A549 treated with GW870086 at 1 μM for 4 hours (cell line): Measurements from ENCODE around the gene SMAD9. TPM values are rescaled to one million over a fixed set of nuclear protein-coding genes. Genes with fewer than 3 reads are reported as not detected.

Experiments used
- total RNA-seq: library from RNA; stranded (reverse); fragments of 200-300 nt; extraction: Qiagen RNA extraction; gene quantifications from 5 replicates; pipeline ENCODE4 v1.2.3, GENCODE V29; 2022; ENCODE audit warnings: low read depth

SMAD9 gene
- total RNA-seq: 0.05 to 0.10 TPM (median 0.06 TPM) in 5 replicates

GRCh38 chr13:36919833-36920615, at the start of gene SMAD9:
TSS of gene SMAD9 (minus strand) at chr13:36920238. CDS start at chr13:36879689, 40,549 bp downstream.

GRCh38 chr13:36818804-36819738, 101.0 kb downstream of the SMAD9 start, which contains the start of gene RFXAP:
TSS of gene RFXAP (plus strand) at chr13:36819222. CDS start at chr13:36819358, 136 bp downstream.

Other genes with a start within 250 kb of the SMAD9 start
- not detected in 5 replicates for gene SERTM1, start 246.2 kb downstream of the SMAD9 start, total RNA-seq
- 0.83 to 1.0 TPM (median 0.91 TPM) in 5 replicates for gene RFXAP, start 101.0 kb downstream of the SMAD9 start, total RNA-seq
- gene ALG5, start 79.1 kb upstream of the SMAD9 start, total RNA-seq: 37.9 to 45.7 TPM (median 38.8 TPM) in 5 replicates
- gene EXOSC8, start 80.5 kb upstream of the SMAD9 start, total RNA-seq: 30.2 to 59.7 TPM (median 32.0 TPM) in 5 replicates
- 21.2 to 25.1 TPM (median 23.6 TPM) in 5 replicates for gene SUPT20H, start 139.4 kb upstream of the SMAD9 start, total RNA-seq
- not detected in 5 replicates for gene CSNK1A1L, start 185.4 kb upstream of the SMAD9 start, total RNA-seq